Neural cell (in vitro differentiated cells): ENCODE data around the gene TMEM252.

Source experiments
- EP300 ChIP-seq: fragments of 450-650 bp; conservative IDR thresholded peaks from 2 replicates; pipeline ENCODE4 v1.6.1; 2014; ENCODE audit warnings: antibody characterized with exemption, mild to moderate bottlenecking, moderate library complexity; ENCODE audit not compliant: poor library complexity, severe bottlenecking
- POLR2AphosphoS5 ChIP-seq: IDR thresholded peaks from 2 replicates; pipeline ENCODE4 v1.6.1; 2012
- TF ChIP-seq, protein P1 (sequence below): fragments of 450-650 bp; IDR thresholded peaks from 2 replicates; pipeline ENCODE4 v1.5.1; 2014; ENCODE audit warnings: antibody characterized with exemption, mild to moderate bottlenecking, moderate library complexity; ENCODE audit not compliant: poor library complexity, severe bottlenecking

DNA sequence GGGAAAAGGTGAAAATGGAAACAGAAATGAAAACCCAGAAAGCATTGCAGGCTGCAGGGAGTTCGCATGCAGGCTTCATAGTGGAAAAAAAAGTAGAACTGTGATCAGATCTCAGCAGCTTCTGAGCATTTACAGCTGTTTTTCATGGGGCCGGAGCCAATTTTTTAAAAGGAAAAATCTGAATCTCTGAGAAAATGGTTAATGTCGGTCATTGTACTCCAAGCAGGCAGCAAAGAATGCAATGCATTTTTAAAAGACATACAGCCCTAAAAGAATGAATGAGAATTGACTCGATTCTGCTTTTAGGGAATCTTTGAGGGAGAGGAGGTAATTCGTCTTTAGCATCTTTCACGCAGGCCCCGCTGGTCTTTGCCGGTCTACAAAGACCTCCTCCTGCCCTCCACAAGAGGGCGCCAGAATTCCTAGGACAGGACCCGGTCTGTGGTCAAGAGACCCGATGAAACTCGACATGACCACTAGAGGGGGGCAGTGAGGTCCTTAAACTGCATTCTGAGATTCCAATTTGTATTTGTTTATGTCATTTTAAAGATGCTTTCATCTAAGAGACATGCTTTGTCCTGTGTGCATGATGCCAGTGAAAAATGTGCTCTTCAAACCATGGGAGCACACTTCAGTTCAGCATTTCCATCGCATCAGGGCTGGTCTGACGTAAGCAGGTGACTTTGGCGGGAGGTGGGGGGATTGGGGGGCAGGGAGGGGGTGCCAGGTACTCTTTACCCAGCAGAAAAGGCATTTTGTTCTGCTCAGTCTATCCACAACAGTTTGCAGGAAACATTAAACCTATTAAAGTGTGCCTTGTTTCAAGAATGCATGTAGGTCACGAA, 43.7 kb upstream of the TMEM252 start:
- TF ChIP-seq EP300, result no peak
- TF ChIP-seq POLR2AphosphoS5, result no peak
- TF ChIP-seq, protein P1, sequence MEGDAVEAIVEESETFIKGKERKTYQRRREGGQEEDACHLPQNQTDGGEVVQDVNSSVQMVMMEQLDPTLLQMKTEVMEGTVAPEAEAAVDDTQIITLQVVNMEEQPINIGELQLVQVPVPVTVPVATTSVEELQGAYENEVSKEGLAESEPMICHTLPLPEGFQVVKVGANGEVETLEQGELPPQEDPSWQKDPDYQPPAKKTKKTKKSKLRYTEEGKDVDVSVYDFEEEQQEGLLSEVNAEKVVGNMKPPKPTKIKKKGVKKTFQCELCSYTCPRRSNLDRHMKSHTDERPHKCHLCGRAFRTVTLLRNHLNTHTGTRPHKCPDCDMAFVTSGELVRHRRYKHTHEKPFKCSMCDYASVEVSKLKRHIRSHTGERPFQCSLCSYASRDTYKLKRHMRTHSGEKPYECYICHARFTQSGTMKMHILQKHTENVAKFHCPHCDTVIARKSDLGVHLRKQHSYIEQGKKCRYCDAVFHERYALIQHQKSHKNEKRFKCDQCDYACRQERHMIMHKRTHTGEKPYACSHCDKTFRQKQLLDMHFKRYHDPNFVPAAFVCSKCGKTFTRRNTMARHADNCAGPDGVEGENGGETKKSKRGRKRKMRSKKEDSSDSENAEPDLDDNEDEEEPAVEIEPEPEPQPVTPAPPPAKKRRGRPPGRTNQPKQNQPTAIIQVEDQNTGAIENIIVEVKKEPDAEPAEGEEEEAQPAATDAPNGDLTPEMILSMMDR, result peak; percentile 99
